H9 (cell line): ENCODE results near the gene RBBP7. TPM values are rescaled to one million over a fixed set of nuclear protein-coding genes. Genes with fewer than 3 reads are reported as not detected.

Experiments used
- DNase-seq: peaks from one replicate; pipeline ENCODE4 v3.0.0-alpha.2; 2017
- H2AFZ ChIP-seq: one replicate; pipeline ENCODE4 v1.6.1; 2013; ENCODE audit warnings: mild to moderate bottlenecking, low read length, control low read depth, moderate library complexity
- H2AK5ac ChIP-seq: 2 replicates; pipeline ENCODE4 v1.6.1; 2013; ENCODE audit warnings: low read length, control low read depth, mixed read lengths; ENCODE audit not compliant: insufficient read length
- H2BK120ac ChIP-seq: one replicate; pipeline ENCODE4 v1.6.1; 2013; ENCODE audit warnings: low read depth, mild to moderate bottlenecking, low read length, control low read depth, inconsistent platforms; ENCODE audit not compliant: poor library complexity, severe bottlenecking
- H2BK12ac ChIP-seq: 2 replicates; pipeline ENCODE4 v1.6.1; 2013; ENCODE audit warnings: low read length, control low read depth, mixed read lengths, low read depth; ENCODE audit not compliant: insufficient read length
- H2BK15ac ChIP-seq: 2 replicates; pipeline ENCODE4 v1.6.1; 2013; ENCODE audit warnings: low read depth, low read length, control low read depth
- H2BK20ac ChIP-seq: one replicate; pipeline ENCODE4 v1.6.1; 2013; ENCODE audit warnings: low read depth, mild to moderate bottlenecking, low read length, control low read depth, inconsistent platforms; ENCODE audit not compliant: poor library complexity, severe bottlenecking
- H2BK5ac ChIP-seq: 2 replicates; pipeline ENCODE4 v1.6.1; 2013; ENCODE audit warnings: low read length, control low read depth, mixed read lengths; ENCODE audit not compliant: insufficient read length
- H3K14ac ChIP-seq: 2 replicates; pipeline ENCODE4 v1.6.1; 2013; ENCODE audit warnings: low read length, control low read depth; ENCODE audit not compliant: insufficient read depth
- H3K18ac ChIP-seq: 2 replicates; pipeline ENCODE4 v1.6.1; 2013; ENCODE audit warnings: low read depth, mild to moderate bottlenecking, mixed read lengths, low read length, control low read depth; ENCODE audit not compliant: insufficient read length
- H3K23ac ChIP-seq: 2 replicates; pipeline ENCODE4 v1.6.1; 2013; ENCODE audit warnings: low read length, control low read depth, mixed read lengths, low read depth; ENCODE audit not compliant: insufficient read length
- H3K23me2 ChIP-seq: 2 replicates; pipeline ENCODE4 v1.6.1; 2013; ENCODE audit warnings: low read depth, mild to moderate bottlenecking, mixed read lengths, low read length, control low read depth; ENCODE audit not compliant: insufficient read length, poor library complexity, severe bottlenecking
- H3K27ac ChIP-seq: 2 replicates; pipeline ENCODE4 v1.5.1; 2013; ENCODE audit warnings: low read length, control low read depth, mixed read lengths, low read depth; ENCODE audit not compliant: insufficient read length
- H3K27me3 ChIP-seq: 2 replicates; pipeline ENCODE4 v1.6.1; 2013; ENCODE audit warnings: low read length, control low read depth, inconsistent platforms; ENCODE audit not compliant: insufficient read depth
- H3K4ac ChIP-seq: 2 replicates; pipeline ENCODE4 v1.6.1; 2013; ENCODE audit warnings: low read depth, mild to moderate bottlenecking, control low read depth, inconsistent platforms, low read length, moderate library complexity
- H3K4me1 ChIP-seq: 2 replicates; pipeline ENCODE4 v1.6.1; 2013; ENCODE audit warnings: low read length, control low read depth, inconsistent platforms; ENCODE audit not compliant: insufficient read depth
- H3K4me2 ChIP-seq: 2 replicates; pipeline ENCODE4 v1.6.1; 2013; ENCODE audit warnings: low read length, control low read depth, mixed read lengths; ENCODE audit not compliant: insufficient read length, insufficient read depth
- H3K56ac ChIP-seq: 2 replicates; pipeline ENCODE4 v1.6.1; 2013; ENCODE audit warnings: low read depth, mild to moderate bottlenecking, mixed read lengths, low read length, control low read depth; ENCODE audit not compliant: insufficient read length
- H3K79me1 ChIP-seq: 2 replicates; pipeline ENCODE4 v1.6.1; 2013; ENCODE audit warnings: low read depth, mild to moderate bottlenecking, moderate library complexity, low read length, control low read depth, inconsistent platforms; ENCODE audit not compliant: insufficient read depth, poor library complexity, severe bottlenecking
- H3K79me2 ChIP-seq: 2 replicates; pipeline ENCODE4 v1.6.1; 2013; ENCODE audit warnings: low read length, control low read depth, inconsistent platforms; ENCODE audit not compliant: insufficient read depth
- H3K9ac ChIP-seq: 2 replicates; pipeline ENCODE4 v1.6.1; 2013; ENCODE audit warnings: low read length, control low read depth, mixed read lengths; ENCODE audit not compliant: insufficient read length; ENCODE audit errors: extremely low read depth
- H3K9me3 ChIP-seq: one replicate; pipeline ENCODE4 v1.6.1; 2013; ENCODE audit warnings: low read depth, low read length, inconsistent platforms; ENCODE audit not compliant: control insufficient read depth
- H3T11ph ChIP-seq: one replicate; pipeline ENCODE4 v1.6.1; 2013; ENCODE audit warnings: mild to moderate bottlenecking, low read length, control low read depth, inconsistent platforms
- H4K20me1 ChIP-seq: one replicate; pipeline ENCODE4 v1.6.1; 2013; ENCODE audit not compliant: control insufficient read depth, insufficient read length, insufficient read depth
- H4K5ac ChIP-seq: 2 replicates; pipeline ENCODE4 v1.6.1; 2013; ENCODE audit warnings: low read depth, mild to moderate bottlenecking, mixed read lengths, low read length, control low read depth; ENCODE audit not compliant: insufficient read length
- H4K8ac ChIP-seq: replicated peaks from 2 replicates; pipeline ENCODE4 v1.6.1; 2013; ENCODE audit warnings: low read length, control low read depth, mixed read lengths, low read depth; ENCODE audit not compliant: insufficient read length
- H4K91ac ChIP-seq: 2 replicates; pipeline ENCODE4 v1.6.1; 2013; ENCODE audit warnings: low read depth, mild to moderate bottlenecking, moderate library complexity, mixed read lengths, low read length, control low read depth; ENCODE audit not compliant: insufficient read length
- H3K27ac Mint-ChIP-seq, 3 experiments: 2 replicates in 2 of 3; 3 replicates in 1 of 3; pipeline ENCODE4 v1.8.0; 2020 to 2021; ENCODE audit warnings: mixed read lengths in 3 of 3, mild to moderate bottlenecking in 1 of 3, moderate library complexity in 1 of 3
- H3K27me3 Mint-ChIP-seq: 2 replicates; pipeline ENCODE4 v1.8.0; 2021; ENCODE audit warnings: low read depth, mild to moderate bottlenecking, moderate library complexity, mixed read lengths
- H3K36me3 Mint-ChIP-seq, 3 experiments: 2 replicates in 2 of 3; 3 replicates in 1 of 3; pipeline ENCODE4 v1.8.0; 2020 to 2021; ENCODE audit warnings: low read depth in 3 of 3, mixed read lengths in 3 of 3; ENCODE audit not compliant: insufficient read depth in 1 of 3
- H3K4me1 Mint-ChIP-seq, 2 experiments: 2 replicates each; pipeline ENCODE4 v1.8.0; 2020; ENCODE audit warnings: mixed read lengths in 2 of 2
- H3K4me3 Mint-ChIP-seq, 2 experiments: 2 replicates in 1 of 2; 3 replicates in 1 of 2; pipeline ENCODE4 v1.8.0; 2020 to 2021; ENCODE audit warnings: mild to moderate bottlenecking in 2 of 2, mixed read lengths in 2 of 2, moderate library complexity in 1 of 2
- H3K9me3 Mint-ChIP-seq, 2 experiments: 2 replicates in 1 of 2; 3 replicates in 1 of 2; pipeline ENCODE4 v1.8.0; 2020; ENCODE audit warnings: mild to moderate bottlenecking in 2 of 2, mixed read lengths in 2 of 2, moderate library complexity in 1 of 2
- CTCF ChIP-seq: fragments of 200-600 bp; sonication (generic); conservative IDR thresholded peaks from 3 replicates; pipeline ENCODE4 v1.8.0; 2021; ENCODE audit warnings: antibody characterized with exemption, mild to moderate bottlenecking
- WGBS: extraction: QIAGEN DNeasy Blood & Tissue Kit; methylation state at CpG from one replicate; pipeline ENCODE4 v1.1.7; 2013; ENCODE audit warnings: missing lambda C conversion rate, low lambda C conversion rate, mixed read lengths; ENCODE audit not compliant: insufficient read length; ENCODE audit errors: extremely low coverage; 5-methylcytosine and 5-hydroxymethylcytosine counted together
- total RNA-seq: library from RNA; stranded (reverse); gene quantifications from 2 replicates; pipeline ENCODE4 v1.2.1, GENCODE V29; 2021

The RBBP7 gene
- total RNA-seq, 1 experiment from 2014 or later, result 249 TPM

- no peaks in the 10 kb centered on the region for H4K20me1 ChIP-seq
- H2AK5ac ChIP-seq, result no peak overlapping the region
- H2BK5ac ChIP-seq, result no peak overlapping the region
- no peak overlapping the region for H2BK20ac ChIP-seq
- H3K4me1 Mint-ChIP-seq, result peaks cover 29 to 42% of the 10 kb centered on the region in 2 experiments
- H4K91ac ChIP-seq, result no peak overlapping the region
- peak overlapping the region; percentile 76 to 83 (median 82) for H3K27ac Mint-ChIP-seq
- H3K56ac ChIP-seq, result no peak overlapping the region
- H3K14ac ChIP-seq, result no peak overlapping the region
- no peak overlapping the region for H3K4me2 ChIP-seq
- H3K18ac ChIP-seq, result no peak overlapping the region
- peak; percentile 84 for TF ChIP-seq CTCF
- no peak overlapping the region for H4K8ac ChIP-seq
- H3K23me2 ChIP-seq, result no peaks in the 10 kb centered on the region
- no CpG with 5 or more reads among the region's 9 CpGs for WGBS
- H3K4ac ChIP-seq, result no peak overlapping the region
- no peak overlapping the region for H3T11ph ChIP-seq
- peaks cover 62 to 97% (median 74%) of the 10 kb centered on the region in 3 experiments for H3K36me3 Mint-ChIP-seq
- peaks cover 2% of the 10 kb centered on the region; the same call in 1 of the 2 replicates for H3K4me1 ChIP-seq
- H3K9ac ChIP-seq, result no peak overlapping the region
- no peak overlapping the region for H4K5ac ChIP-seq
- no peak overlapping the region for H2AFZ ChIP-seq
- H3K27me3 ChIP-seq, result no peaks in the 10 kb centered on the region
- no peak overlapping the region for H2BK120ac ChIP-seq
- no peak overlapping the region; a peak in 1 of 5 replicates for H3K4me3 Mint-ChIP-seq
- no peaks in the 10 kb centered on the region for H3K27me3 Mint-ChIP-seq
- H3K27ac ChIP-seq, result no peak overlapping the region
- H3K23ac ChIP-seq, result no peak overlapping the region
- no peak overlapping the region for H2BK12ac ChIP-seq
- no peaks in the 10 kb centered on the region for H3K79me2 ChIP-seq
- no peaks in the 10 kb centered on the region for H3K9me3 ChIP-seq
- no peaks in the 10 kb centered on the region for H3K9me3 Mint-ChIP-seq
- peak; percentile 77 for DNase-seq
- no peaks in the 10 kb centered on the region for H3K79me1 ChIP-seq
- no peak overlapping the region for H2BK15ac ChIP-seq
Measured at GRCh38 chrX:16836371-16836770, 33.8 kb downstream of the RBBP7 start.
